ENCODE results near the gene MARCHF11. TPM values are rescaled to one million over a fixed set of nuclear protein-coding genes. Genes with fewer than 3 reads are reported as not detected.

Gene MARCHF11
- total and polyA plus RNA-seq, 2 experiments from 2014 or later, result not detected

GRCh38 chr5:16127865-16128544 lies 51.6 kb downstream of the MARCHF11 start:
- no peaks in the 10 kb centered on the region for H3K79me2 ChIP-seq
- TF ChIP-seq, protein P1, sequence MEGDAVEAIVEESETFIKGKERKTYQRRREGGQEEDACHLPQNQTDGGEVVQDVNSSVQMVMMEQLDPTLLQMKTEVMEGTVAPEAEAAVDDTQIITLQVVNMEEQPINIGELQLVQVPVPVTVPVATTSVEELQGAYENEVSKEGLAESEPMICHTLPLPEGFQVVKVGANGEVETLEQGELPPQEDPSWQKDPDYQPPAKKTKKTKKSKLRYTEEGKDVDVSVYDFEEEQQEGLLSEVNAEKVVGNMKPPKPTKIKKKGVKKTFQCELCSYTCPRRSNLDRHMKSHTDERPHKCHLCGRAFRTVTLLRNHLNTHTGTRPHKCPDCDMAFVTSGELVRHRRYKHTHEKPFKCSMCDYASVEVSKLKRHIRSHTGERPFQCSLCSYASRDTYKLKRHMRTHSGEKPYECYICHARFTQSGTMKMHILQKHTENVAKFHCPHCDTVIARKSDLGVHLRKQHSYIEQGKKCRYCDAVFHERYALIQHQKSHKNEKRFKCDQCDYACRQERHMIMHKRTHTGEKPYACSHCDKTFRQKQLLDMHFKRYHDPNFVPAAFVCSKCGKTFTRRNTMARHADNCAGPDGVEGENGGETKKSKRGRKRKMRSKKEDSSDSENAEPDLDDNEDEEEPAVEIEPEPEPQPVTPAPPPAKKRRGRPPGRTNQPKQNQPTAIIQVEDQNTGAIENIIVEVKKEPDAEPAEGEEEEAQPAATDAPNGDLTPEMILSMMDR (IDR thresholded peaks at IDR 0.05; ENCODE audit: poor library complexity), result no peak
- no peak for TF ChIP-seq EZH2 (IDR thresholded peaks at IDR 0.05; ENCODE audit: borderline replicate concordance)
- TF ChIP-seq EZH2phosphoT487 (IDR thresholded peaks at IDR 0.05; ENCODE audit: low read depth, severe bottlenecking, unreplicated experiment), result no peak
- no peak overlapping the region for H3K4me2 ChIP-seq
- H4K20me1 ChIP-seq (ENCODE audit: insufficient read depth, poor library complexity, severe bottlenecking), result no peaks in the 10 kb centered on the region
- H3K27me3 ChIP-seq, result no peaks in the 10 kb centered on the region
- H3K27ac ChIP-seq, result no peak overlapping the region
- 67% methylated on average over 4 of the region's 4 CpGs for WGBS (ENCODE audit: low lambda C conversion rate, missing lambda C conversion rate)
- H2AFZ ChIP-seq, result no peak overlapping the region
- no peaks in the 10 kb centered on the region for H3K9me3 ChIP-seq (ENCODE audit: low read depth)
- H3K36me3 ChIP-seq (replicated peaks; ENCODE audit: insufficient read depth, low read depth), result no peaks in the 10 kb centered on the region
- no peaks in the 10 kb centered on the region for H3K9me2 ChIP-seq (replicated peaks; ENCODE audit: insufficient read depth)
- DNase-seq (ENCODE audit: low spot score), result no peak
- H3K4me1 ChIP-seq (ENCODE audit: insufficient read depth), result no peaks in the 10 kb centered on the region
- H3K4me3 ChIP-seq, result no peak overlapping the region

- Histone ChIP-seq H3K4me3 (no peak overlapping the region), H3K27ac (no peak overlapping the region), H3K4me2 (no peak overlapping the region), H3K4me1 (ENCODE audit: insufficient read depth) (no peaks in the 10 kb centered on the region), H3K36me3 (replicated peaks; ENCODE audit: insufficient read depth, low read depth) (no peaks in the 10 kb centered on the region), H3K79me2 (no peaks in the 10 kb centered on the region), H4K20me1 (ENCODE audit: insufficient read depth, poor library complexity, severe bottlenecking) (no peaks in the 10 kb centered on the region), H3K9me2 (replicated peaks; ENCODE audit: insufficient read depth) (no peaks in the 10 kb centered on the region), H2AFZ (no peak overlapping the region), H3K27me3 (no peaks in the 10 kb centered on the region), H3K9me3 (ENCODE audit: low read depth) (no peaks in the 10 kb centered on the region)
- 76% methylated on average over 3 of the region's 3 CpGs for WGBS (ENCODE audit: low lambda C conversion rate, missing lambda C conversion rate)
- DNase-seq (ENCODE audit: low spot score), result no peak
- no peak for TF ChIP-seq EZH2 (IDR thresholded peaks at IDR 0.05; ENCODE audit: borderline replicate concordance)
- TF ChIP-seq, protein P1 (IDR thresholded peaks at IDR 0.05; ENCODE audit: poor library complexity), result no peak
- no peak for TF ChIP-seq EZH2phosphoT487 (IDR thresholded peaks at IDR 0.05; ENCODE audit: low read depth, severe bottlenecking, unreplicated experiment)
Measured at GRCh38 chr5:16120579-16120978, 59.0 kb downstream of the MARCHF11 start.

DNA sequence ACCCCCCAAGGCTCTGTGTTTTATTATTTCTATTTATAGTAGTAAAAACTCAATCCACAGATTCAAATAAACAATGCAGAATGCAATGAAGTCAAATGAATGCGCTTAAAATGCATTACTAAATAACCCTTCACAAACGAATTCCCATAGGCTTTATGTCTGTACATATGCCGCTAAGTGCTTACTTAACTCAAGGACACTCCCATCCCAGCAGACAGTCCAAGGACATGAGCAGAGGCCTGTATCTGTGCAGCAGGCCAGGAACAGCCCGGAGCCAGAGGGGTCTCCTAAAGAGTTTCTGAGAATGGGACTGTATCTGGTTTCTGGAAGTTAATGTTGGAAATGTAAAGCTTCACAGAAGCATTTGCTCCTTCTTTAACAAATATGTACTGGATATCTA lies 59.8 kb downstream of the MARCHF11 start:
- H4K20me1 ChIP-seq (ENCODE audit: insufficient read depth, poor library complexity, severe bottlenecking), result no peaks in the 10 kb centered on the region
- H3K27me3 ChIP-seq, result no peaks in the 10 kb centered on the region
- no peaks in the 10 kb centered on the region for H3K4me1 ChIP-seq (ENCODE audit: insufficient read depth)
- H3K9me3 ChIP-seq (ENCODE audit: low read depth), result no peaks in the 10 kb centered on the region
- no peak overlapping the region for H3K27ac ChIP-seq
- no peaks in the 10 kb centered on the region for H3K9me2 ChIP-seq (replicated peaks; ENCODE audit: insufficient read depth)
- no peaks in the 10 kb centered on the region for H3K79me2 ChIP-seq
- 79% methylated on average over 4 of the region's 4 CpGs for WGBS (ENCODE audit: low lambda C conversion rate, missing lambda C conversion rate)
- H3K4me2 ChIP-seq, result no peak overlapping the region
- H3K4me3 ChIP-seq, result no peak overlapping the region
- no peak overlapping the region for H2AFZ ChIP-seq
- no peak for DNase-seq (ENCODE audit: low spot score)
- TF ChIP-seq EZH2phosphoT487 (IDR thresholded peaks at IDR 0.05; ENCODE audit: low read depth, severe bottlenecking, unreplicated experiment) (no peak), EZH2 (IDR thresholded peaks at IDR 0.05; ENCODE audit: borderline replicate concordance) (no peak)
- TF ChIP-seq, protein P1 (IDR thresholded peaks at IDR 0.05; ENCODE audit: poor library complexity), result no peak
- no peaks in the 10 kb centered on the region for H3K36me3 ChIP-seq (replicated peaks; ENCODE audit: insufficient read depth, low read depth)
